GM21737 (cell line): ENCODE measurements around the gene GTF2IRD1.

Experiments
- ATAC-seq: cut with Tn5 transposase; IDR thresholded peaks from one replicate; pipeline ENCODE4 v1.9.1; 2021; ENCODE audit warnings: mild to moderate bottlenecking, moderate library complexity; ENCODE audit not compliant: unreplicated experiment

Gene GTF2IRD1

GRCh38 chr7:74586258-74587175 lies 132.8 kb downstream of the GTF2IRD1 start:
- no peak for ATAC-seq

- ATAC-seq, result peak; percentile 74
These were observed 133.9 kb downstream of the GTF2IRD1 start for GRCh38 chr7:74587435-74588126.

- ATAC-seq, result no peak
These were observed 137.1 kb downstream of the GTF2IRD1 start for GRCh38 chr7:74590813-74591212.

- no peak for ATAC-seq
These were observed 144.9 kb downstream of the GTF2IRD1 start for GRCh38 chr7:74598558-74598957.

- no peak for ATAC-seq
These were observed 145.5 kb downstream of the GTF2IRD1 start for GRCh38 chr7:74599244-74599643.

- ATAC-seq, result no peak
These were observed 150.8 kb downstream of the GTF2IRD1 start for GRCh38 chr7:74604326-74605020.

- ATAC-seq, result peak; percentile 59
These were observed 152.6 kb downstream of the GTF2IRD1 start for GRCh38 chr7:74606101-74606908.

GRCh38 chr7:74606909-74607510 lies 153.3 kb downstream of the GTF2IRD1 start:
- ATAC-seq, result peak; percentile 17

GRCh38 chr7:74612015-74612829 lies 158.5 kb downstream of the GTF2IRD1 start:
- no peak for ATAC-seq

- no peak for ATAC-seq
These were observed 162.5 kb downstream of the GTF2IRD1 start for GRCh38 chr7:74615933-74616780.

- no peak for ATAC-seq
These were observed 163.6 kb downstream of the GTF2IRD1 start for GRCh38 chr7:74617180-74617744.

- ATAC-seq, result no peak
These were observed 165.6 kb downstream of the GTF2IRD1 start for GRCh38 chr7:74619235-74619860.

- no peak for ATAC-seq
These were observed 168.6 kb downstream of the GTF2IRD1 start for GRCh38 chr7:74622228-74622749.

GRCh38 chr7:74623135-74623534 lies 169.4 kb downstream of the GTF2IRD1 start:
- no peak for ATAC-seq

- ATAC-seq, result no peak
These were observed 171.7 kb downstream of the GTF2IRD1 start for GRCh38 chr7:74625446-74625845.

GRCh38 chr7:74627661-74628411 lies 174.1 kb downstream of the GTF2IRD1 start:
- ATAC-seq, result no peak

GRCh38 chr7:74632505-74632904 lies 178.8 kb downstream of the GTF2IRD1 start:
- ATAC-seq, result no peak
